Right ventricle myocardium superior (tissue), 1 donor: ENCODE results near the gene AXDND1. TPM values are rescaled to one million over a fixed set of nuclear protein-coding genes. Genes with fewer than 3 reads are reported as not detected.

Experiments used
- ATAC-seq: fragments of 200-7000 bp; cut with Tn5 transposase; one replicate; pipeline ENCODE4 v1.9.1; 2020; ENCODE audit warnings: mild to moderate bottlenecking; ENCODE audit not compliant: poor library complexity
- DNase-seq: peaks from one replicate; pipeline ENCODE4 v3.0.0-alpha.2; 2020
- intact Hi-C: fragments of 100-400 bp; cut with DNase I; formaldehyde crosslinking; loops from one replicate; pipeline ENCODE4 v1.11.2; 2022
- long read RNA-seq: library from polyadenylated mRNA; unstranded; transcript quantifications from one replicate; pipeline ENCODE4 v2.0.0, GENCODE V29; 2021
- total RNA-seq: library from RNA; stranded (reverse); fragmentation: NEBNext Ultra II Directional; extraction: Animal tissue kit (Norgen Biotek cat#: 25700); gene quantifications from one replicate; pipeline ENCODE4 v1.2.1, GENCODE V29; 2021
- donor health status: DM: no; HTN: yes; CAD: no; lungs with severe emphysema.

The AXDND1 gene
- total RNA-seq: not detected
- long read RNA-seq: 0 reads

GRCh38 chr1:179365342-179366092, at the start of gene AXDND1:
Gene AXDND1 (plus strand): TSS chr1:179365971. CDS start chr1:179366510, 539 bp downstream.
- peak; percentile 92 for DNase-seq
- intact Hi-C loops: loop anchor here (5.0 kb wide), 2 partner anchors 113 to 283 kb away; partner anchors contain the start of gene TOR3A
- peak; percentile 97 for ATAC-seq

GRCh38 chr1:179318491-179318890, 47.3 kb upstream of the AXDND1 start:
- intact Hi-C loops: no loop called here
- DNase-seq: no peak
- no peak for ATAC-seq

GRCh38 chr1:179321533-179322216, 44.1 kb upstream of the AXDND1 start:
- ATAC-seq (no peak), DNase-seq (no peak)
- intact Hi-C loops: no loop called here

- intact Hi-C loops: no loop called here
- DNase-seq: no peak
- ATAC-seq: no peak
Measured at GRCh38 chr1:179322557-179322956, 43.2 kb upstream of the AXDND1 start.

GRCh38 chr1:179323436-179323835, 42.3 kb upstream of the AXDND1 start:
- intact Hi-C loops: no loop called here
- DNase-seq: no peak
- ATAC-seq: no peak

- DNase-seq (no peak), ATAC-seq (no peak)
Measured at GRCh38 chr1:179325836-179326235, 39.9 kb upstream of the AXDND1 start.

GRCh38 chr1:179326746-179327145, 39.0 kb upstream of the AXDND1 start:
- DNase-seq: no peak
- intact Hi-C loops: no loop called here
- ATAC-seq: no peak

More at GRCh38 chr1:179325836-179326235, 39.9 kb upstream of the AXDND1 start:
- intact Hi-C loops: no loop called here

- intact Hi-C loops: no loop called here
- DNase-seq: no peak
- ATAC-seq: no peak
Measured at GRCh38 chr1:179327196-179327595, 38.6 kb upstream of the AXDND1 start.

- no peak for ATAC-seq
- intact Hi-C loops: no loop called here
- no peak for DNase-seq
Measured at GRCh38 chr1:179327679-179328078, 38.1 kb upstream of the AXDND1 start.

- intact Hi-C loops: no loop called here
- ATAC-seq (no peak), DNase-seq (no peak)
Measured at GRCh38 chr1:179329862-179330261, 35.9 kb upstream of the AXDND1 start.

- intact Hi-C loops: no loop called here
- DNase-seq (no peak), ATAC-seq (no peak)
Measured at GRCh38 chr1:179334440-179334839, 31.3 kb upstream of the AXDND1 start.

- intact Hi-C loops: no loop called here
- DNase-seq (no peak), ATAC-seq (no peak)
Measured at GRCh38 chr1:179337288-179337687, 28.5 kb upstream of the AXDND1 start.

GRCh38 chr1:179337942-179338560, 27.7 kb upstream of the AXDND1 start:
- intact Hi-C loops: no loop called here
- DNase-seq (no peak), ATAC-seq (no peak)

GRCh38 chr1:179340918-179341317, 24.9 kb upstream of the AXDND1 start:
- intact Hi-C loops: no loop called here
- DNase-seq (no peak), ATAC-seq (no peak)

- ATAC-seq: no peak
- no peak for DNase-seq
- intact Hi-C loops: no loop called here
Measured at GRCh38 chr1:179341943-179342547, 23.7 kb upstream of the AXDND1 start.

GRCh38 chr1:179342740-179343404, 22.9 kb upstream of the AXDND1 start:
- intact Hi-C loops: no loop called here
- DNase-seq: no peak
- no peak for ATAC-seq

- no peak for DNase-seq
- no peak for ATAC-seq
- intact Hi-C loops: no loop called here
Measured at GRCh38 chr1:179351281-179351680, 14.5 kb upstream of the AXDND1 start.

GRCh38 chr1:179352236-179352635, 13.5 kb upstream of the AXDND1 start:
- DNase-seq: no peak
- ATAC-seq: no peak
- intact Hi-C loops: no loop called here

- intact Hi-C loops: no loop called here
- DNase-seq (no peak), ATAC-seq (peak; percentile 98)
Measured at GRCh38 chr1:179353546-179353945, 12.2 kb upstream of the AXDND1 start.
